ENCODE data around the gene NAV2. TPM values are rescaled to one million over a fixed set of nuclear protein-coding genes. Genes with fewer than 3 reads are reported as not detected.

Gene NAV2
- total RNA-seq, 1 experiment from 2014 or later: 23.3 TPM

- H3K9me2 ChIP-seq (ENCODE audit: insufficient read depth): no peaks in the 10 kb centered on the region
- H3K36me3 ChIP-seq (ENCODE audit: low read depth): no peaks in the 10 kb centered on the region
- peaks cover 48% of the 10 kb centered on the region for H3K4me1 ChIP-seq (replicated peaks; ENCODE audit: insufficient read depth)
- H3K27me3 ChIP-seq (ENCODE audit: insufficient read depth, low read depth): no peaks in the 10 kb centered on the region
- H3K4me2 ChIP-seq: no peak overlapping the region
- CTCF ChIA-PET: no interaction called here
- DNase-seq: no peak
- H3F3A ChIP-seq (ENCODE audit: insufficient read depth, low read depth): peaks cover 28% of the 10 kb centered on the region
- H3K27ac ChIP-seq: no peak overlapping the region
- no peak overlapping the region for H3K4me3 ChIP-seq
- peaks cover 35% of the 10 kb centered on the region for H3K79me2 ChIP-seq (ENCODE audit: low read depth)
- intact Hi-C loops (cut with micrococcal nuclease; ENCODE audit: unreplicated experiment): loop anchor here (10.0 kb wide), 1 partner anchor 731 kb away; no protein-coding TSS in a partner anchor
- no peaks in the 10 kb centered on the region for H3K9me3 ChIP-seq (ENCODE audit: insufficient read depth, low read depth)
- no peak overlapping the region for H2AFZ ChIP-seq
- peaks cover 5% of the 10 kb centered on the region; the same call in 1 of the 2 replicates for H4K20me1 ChIP-seq (ENCODE audit: insufficient read depth)
- TF ChIP-seq CTCF (conservative IDR thresholded peaks at IDR 0.05) (no peak), EZH2 (IDR thresholded peaks at IDR 0.05; ENCODE audit: low read depth) (no peak)
- POLR2A ChIA-PET (ENCODE audit: unreplicated experiment): interaction anchor here (0.5 kb wide), 1 partner anchor 1301 kb away, joined by 5 read pairs; no protein-coding TSS in a partner anchor
- no TSS peak for BruUV-seq (replicated peaks)
Observed at GRCh38 chr11:19805376-19805775, 92.7 kb downstream of the NAV2 start.

GRCh38 chr11:19805827-19806226 lies 93.2 kb downstream of the NAV2 start:
- no peaks in the 10 kb centered on the region for H3K36me3 ChIP-seq (ENCODE audit: low read depth)
- peaks cover 23% of the 10 kb centered on the region for H3F3A ChIP-seq (ENCODE audit: insufficient read depth, low read depth)
- H3K27ac ChIP-seq: no peak overlapping the region
- no peak overlapping the region for H3K4me2 ChIP-seq
- H3K79me2 ChIP-seq (ENCODE audit: low read depth): peaks cover 35% of the 10 kb centered on the region
- no peaks in the 10 kb centered on the region for H3K9me3 ChIP-seq (ENCODE audit: insufficient read depth, low read depth)
- ChIA-PET CTCF (no interaction called here), POLR2A (ENCODE audit: unreplicated experiment) (no interaction called here)
- H3K9me2 ChIP-seq (ENCODE audit: insufficient read depth): no peaks in the 10 kb centered on the region
- peaks cover 44% of the 10 kb centered on the region for H3K4me1 ChIP-seq (replicated peaks; ENCODE audit: insufficient read depth)
- peaks cover 5% of the 10 kb centered on the region; the same call in 1 of the 2 replicates for H4K20me1 ChIP-seq (ENCODE audit: insufficient read depth)
- TF ChIP-seq CTCF (conservative IDR thresholded peaks at IDR 0.05) (no peak), EZH2 (IDR thresholded peaks at IDR 0.05; ENCODE audit: low read depth) (no peak)
- BruUV-seq (replicated peaks): no TSS peak
- H3K27me3 ChIP-seq (ENCODE audit: insufficient read depth, low read depth): no peaks in the 10 kb centered on the region
- H2AFZ ChIP-seq: no peak overlapping the region
- intact Hi-C loops (cut with micrococcal nuclease; ENCODE audit: unreplicated experiment): loop anchor here (10.0 kb wide), 1 partner anchor 731 kb away; no protein-coding TSS in a partner anchor
- DNase-seq: no peak
- H3K4me3 ChIP-seq: no peak overlapping the region

- intact Hi-C loops (cut with micrococcal nuclease; ENCODE audit: unreplicated experiment): loop anchor here (10.0 kb wide), 1 partner anchor 731 kb away; no protein-coding TSS in a partner anchor
- H3K27ac ChIP-seq: no peak overlapping the region
- no peak for DNase-seq
- ChIA-PET CTCF (no interaction called here), POLR2A (ENCODE audit: unreplicated experiment) (no interaction called here)
- no peaks in the 10 kb centered on the region for H3K27me3 ChIP-seq (ENCODE audit: insufficient read depth, low read depth)
- TF ChIP-seq EZH2 (IDR thresholded peaks at IDR 0.05; ENCODE audit: low read depth): no peak
- TF ChIP-seq CTCF (conservative IDR thresholded peaks at IDR 0.05): no peak
- no peaks in the 10 kb centered on the region for H3K36me3 ChIP-seq (ENCODE audit: low read depth)
- H3K4me1 ChIP-seq (replicated peaks; ENCODE audit: insufficient read depth): peaks cover 39% of the 10 kb centered on the region
- no peak overlapping the region for H2AFZ ChIP-seq
- H3K9me3 ChIP-seq (ENCODE audit: insufficient read depth, low read depth): no peaks in the 10 kb centered on the region
- H3K4me3 ChIP-seq: no peak overlapping the region
- BruUV-seq (replicated peaks): no TSS peak
- H4K20me1 ChIP-seq (ENCODE audit: insufficient read depth): peaks cover 5% of the 10 kb centered on the region; the same call in 1 of the 2 replicates
- no peak overlapping the region for H3K4me2 ChIP-seq
- no peaks in the 10 kb centered on the region for H3K9me2 ChIP-seq (ENCODE audit: insufficient read depth)
- H3F3A ChIP-seq (ENCODE audit: insufficient read depth, low read depth): peaks cover 20% of the 10 kb centered on the region
- H3K79me2 ChIP-seq (ENCODE audit: low read depth): peaks cover 35% of the 10 kb centered on the region
Observed at GRCh38 chr11:19806251-19806650, 93.6 kb downstream of the NAV2 start.

Measured in PC-9 (cell line).